ENCODE results near the gene MEF2C. TPM values are rescaled to one million over a fixed set of nuclear protein-coding genes. Genes with fewer than 3 reads are reported as not detected.
A peak's percentile ranks its signal among the peaks of the same experiment; 100 is the strongest.

Gene MEF2C
- total RNA-seq, 1 experiment from 2014 or later, result 171 TPM

GRCh38 chr5:88732862-88733261 is 150.1 kb downstream of the MEF2C start:
- Histone ChIP-seq H3K4me1 (ENCODE audit: low read length) (peaks cover 76% of the 10 kb centered on the region), H3K79me2 (ENCODE audit: low read length) (peaks cover 23% of the 10 kb centered on the region; the same call in 1 of the 2 replicates), H3K4me3 (ENCODE audit: low read length) (no peak overlapping the region), H2AFZ (ENCODE audit: low read length) (no peak overlapping the region), H3K27ac (ENCODE audit: low read length) (peak overlapping the region; percentile 94), H3K9me3 (ENCODE audit: low read length) (no peaks in the 10 kb centered on the region), H3K9ac (ENCODE audit: low read length) (peak overlapping the region; percentile 54), H3K9me2 (replicated peaks; ENCODE audit: insufficient read depth, low read length) (no peaks in the 10 kb centered on the region), H3K4me2 (ENCODE audit: low read depth, low read length, poor library complexity, severe bottlenecking) (peak overlapping the region; percentile 88), H3K27me3 (ENCODE audit: low read length) (no peaks in the 10 kb centered on the region), H3K36me3 (ENCODE audit: insufficient read depth, low read length) (peaks cover 13% of the 10 kb centered on the region; the same call in 1 of the 2 replicates), H4K20me1 (ENCODE audit: insufficient read depth, low read depth, low read length) (no peaks in the 10 kb centered on the region)
- no peak for DNase-seq

GRCh38 chr5:88732181-88732633 is 150.8 kb downstream of the MEF2C start:
- Histone ChIP-seq H3K4me3 (ENCODE audit: low read length) (peak overlapping the region; percentile 15; the same call in 1 of the 2 replicates), H2AFZ (ENCODE audit: low read length) (no peak overlapping the region), H3K27ac (ENCODE audit: low read length) (peak overlapping the region; percentile 94), H3K9me3 (ENCODE audit: low read length) (no peaks in the 10 kb centered on the region), H3K4me2 (ENCODE audit: low read depth, low read length, poor library complexity, severe bottlenecking) (peak overlapping the region; percentile 88), H3K9me2 (replicated peaks; ENCODE audit: insufficient read depth, low read length) (no peaks in the 10 kb centered on the region), H3K27me3 (ENCODE audit: low read length) (no peaks in the 10 kb centered on the region), H4K20me1 (ENCODE audit: insufficient read depth, low read depth, low read length) (no peaks in the 10 kb centered on the region), H3K4me1 (ENCODE audit: low read length) (peaks cover 72% of the 10 kb centered on the region), H3K79me2 (ENCODE audit: low read length) (peaks cover 25% of the 10 kb centered on the region; the same call in 1 of the 2 replicates), H3K36me3 (ENCODE audit: insufficient read depth, low read length) (peaks cover 16% of the 10 kb centered on the region), H3K9ac (ENCODE audit: low read length) (peak overlapping the region; percentile 54)
- peak; percentile 80 for DNase-seq

GRCh38 chr5:88729829-88730182 is 153.2 kb downstream of the MEF2C start:
- Histone ChIP-seq H3K4me2 (ENCODE audit: low read depth, low read length, poor library complexity, severe bottlenecking) (no peak overlapping the region), H3K79me2 (ENCODE audit: low read length) (peaks cover 21% of the 10 kb centered on the region; the same call in 1 of the 2 replicates), H3K27ac (ENCODE audit: low read length) (peak overlapping the region; percentile 94), H3K36me3 (ENCODE audit: insufficient read depth, low read length) (peaks cover 39% of the 10 kb centered on the region), H3K27me3 (ENCODE audit: low read length) (no peaks in the 10 kb centered on the region), H4K20me1 (ENCODE audit: insufficient read depth, low read depth, low read length) (no peaks in the 10 kb centered on the region), H3K9me2 (replicated peaks; ENCODE audit: insufficient read depth, low read length) (no peaks in the 10 kb centered on the region), H3K4me1 (ENCODE audit: low read length) (peaks cover 50% of the 10 kb centered on the region), H2AFZ (ENCODE audit: low read length) (no peak overlapping the region), H3K9ac (ENCODE audit: low read length) (no peak overlapping the region), H3K4me3 (ENCODE audit: low read length) (no peak overlapping the region), H3K9me3 (ENCODE audit: low read length) (no peaks in the 10 kb centered on the region)
- no peak for DNase-seq

- Histone ChIP-seq H3K4me3 (ENCODE audit: low read length) (no peak overlapping the region), H2AFZ (ENCODE audit: low read length) (no peak overlapping the region), H3K27ac (ENCODE audit: low read length) (no peak overlapping the region), H3K9me3 (ENCODE audit: low read length) (no peaks in the 10 kb centered on the region), H3K4me2 (ENCODE audit: low read depth, low read length, poor library complexity, severe bottlenecking) (no peak overlapping the region), H3K9me2 (replicated peaks; ENCODE audit: insufficient read depth, low read length) (no peaks in the 10 kb centered on the region), H3K27me3 (ENCODE audit: low read length) (no peaks in the 10 kb centered on the region), H4K20me1 (ENCODE audit: insufficient read depth, low read depth, low read length) (no peaks in the 10 kb centered on the region), H3K36me3 (ENCODE audit: insufficient read depth, low read length) (peaks cover 40% of the 10 kb centered on the region), H3K4me1 (ENCODE audit: low read length) (peaks cover 44% of the 10 kb centered on the region), H3K9ac (ENCODE audit: low read length) (no peak overlapping the region), H3K79me2 (ENCODE audit: low read length) (peaks cover 18% of the 10 kb centered on the region; the same call in 1 of the 2 replicates)
- DNase-seq, result peak; percentile 94
Measured at GRCh38 chr5:88729084-88729828, 153.7 kb downstream of the MEF2C start.

- Histone ChIP-seq H3K4me2 (ENCODE audit: low read depth, low read length, poor library complexity, severe bottlenecking) (no peak overlapping the region), H3K4me3 (ENCODE audit: low read length) (no peak overlapping the region), H3K79me2 (ENCODE audit: low read length) (0 out of 2 replicates have a peak, but pooled peaks cover 5% of the 10 kb centered on the region), H3K9ac (ENCODE audit: low read length) (no peak overlapping the region), H3K9me2 (replicated peaks; ENCODE audit: insufficient read depth, low read length) (no peaks in the 10 kb centered on the region), H3K4me1 (ENCODE audit: low read length) (peaks cover 30% of the 10 kb centered on the region), H4K20me1 (ENCODE audit: insufficient read depth, low read depth, low read length) (no peaks in the 10 kb centered on the region), H3K27ac (ENCODE audit: low read length) (no peak overlapping the region), H2AFZ (ENCODE audit: low read length) (no peak overlapping the region), H3K27me3 (ENCODE audit: low read length) (no peaks in the 10 kb centered on the region), H3K36me3 (ENCODE audit: insufficient read depth, low read length) (peaks cover 53% of the 10 kb centered on the region), H3K9me3 (ENCODE audit: low read length) (no peaks in the 10 kb centered on the region)
- peak; percentile 80 for DNase-seq
Measured at GRCh38 chr5:88727705-88728313, 155.2 kb downstream of the MEF2C start.

GRCh38 chr5:88725454-88725853 is 157.5 kb downstream of the MEF2C start:
- H3K4me1 ChIP-seq (ENCODE audit: low read length), result peaks cover 6% of the 10 kb centered on the region
- no peak overlapping the region for H3K9ac ChIP-seq (ENCODE audit: low read length)
- no peak for DNase-seq
- no peak overlapping the region for H3K4me3 ChIP-seq (ENCODE audit: low read length)
- H4K20me1 ChIP-seq (ENCODE audit: insufficient read depth, low read depth, low read length), result no peaks in the 10 kb centered on the region
- H3K27me3 ChIP-seq (ENCODE audit: low read length), result no peaks in the 10 kb centered on the region
- no peak overlapping the region for H3K27ac ChIP-seq (ENCODE audit: low read length)
- H3K79me2 ChIP-seq (ENCODE audit: low read length), result 0 out of 2 replicates have a peak, but pooled peaks cover 5% of the 10 kb centered on the region
- no peaks in the 10 kb centered on the region for H3K9me3 ChIP-seq (ENCODE audit: low read length)
- no peak overlapping the region for H2AFZ ChIP-seq (ENCODE audit: low read length)
- no peaks in the 10 kb centered on the region for H3K9me2 ChIP-seq (replicated peaks; ENCODE audit: insufficient read depth, low read length)
- H3K4me2 ChIP-seq (ENCODE audit: low read depth, low read length, poor library complexity, severe bottlenecking), result no peak overlapping the region
- H3K36me3 ChIP-seq (ENCODE audit: insufficient read depth, low read length), result peaks cover 69% of the 10 kb centered on the region

GRCh38 chr5:88724201-88724600 is 158.8 kb downstream of the MEF2C start:
- no peaks in the 10 kb centered on the region for H3K9me3 ChIP-seq (ENCODE audit: low read length)
- no peaks in the 10 kb centered on the region for H3K27me3 ChIP-seq (ENCODE audit: low read length)
- no peak overlapping the region for H3K4me3 ChIP-seq (ENCODE audit: low read length)
- H3K4me2 ChIP-seq (ENCODE audit: low read depth, low read length, poor library complexity, severe bottlenecking), result no peak overlapping the region
- peak; percentile 54 for DNase-seq
- no peaks in the 10 kb centered on the region for H4K20me1 ChIP-seq (ENCODE audit: insufficient read depth, low read depth, low read length)
- no peaks in the 10 kb centered on the region for H3K4me1 ChIP-seq (ENCODE audit: low read length)
- peaks cover 73% of the 10 kb centered on the region for H3K36me3 ChIP-seq (ENCODE audit: insufficient read depth, low read length)
- no peak overlapping the region for H3K9ac ChIP-seq (ENCODE audit: low read length)
- no peak overlapping the region for H2AFZ ChIP-seq (ENCODE audit: low read length)
- H3K27ac ChIP-seq (ENCODE audit: low read length), result no peak overlapping the region
- 0 out of 2 replicates have a peak, but pooled peaks cover 5% of the 10 kb centered on the region for H3K79me2 ChIP-seq (ENCODE audit: low read length)
- no peaks in the 10 kb centered on the region for H3K9me2 ChIP-seq (replicated peaks; ENCODE audit: insufficient read depth, low read length)

GRCh38 chr5:88722546-88723073 is 160.4 kb downstream of the MEF2C start:
- Histone ChIP-seq H3K4me1 (ENCODE audit: low read length) (no peaks in the 10 kb centered on the region), H3K4me3 (ENCODE audit: low read length) (no peak overlapping the region), H3K36me3 (ENCODE audit: insufficient read depth, low read length) (peaks cover 75% of the 10 kb centered on the region), H3K9me3 (ENCODE audit: low read length) (no peaks in the 10 kb centered on the region), H3K4me2 (ENCODE audit: low read depth, low read length, poor library complexity, severe bottlenecking) (no peak overlapping the region), H3K27me3 (ENCODE audit: low read length) (no peaks in the 10 kb centered on the region), H3K9ac (ENCODE audit: low read length) (no peak overlapping the region), H2AFZ (ENCODE audit: low read length) (no peak overlapping the region), H4K20me1 (ENCODE audit: insufficient read depth, low read depth, low read length) (no peaks in the 10 kb centered on the region), H3K27ac (ENCODE audit: low read length) (no peak overlapping the region), H3K9me2 (replicated peaks; ENCODE audit: insufficient read depth, low read length) (no peaks in the 10 kb centered on the region), H3K79me2 (ENCODE audit: low read length) (0 out of 2 replicates have a peak, but pooled peaks cover 5% of the 10 kb centered on the region)
- no peak for DNase-seq
